ENCODE measurements around the gene DYNLRB1. TPM values are rescaled to one million over a fixed set of nuclear protein-coding genes. Genes with fewer than 3 reads are reported as not detected.
"Not testable (repeated sequence)": the region's sequence is repeated elsewhere in the genome, so short reads cannot be mapped to it uniquely, and the experiment has no call there.

DYNLRB1 gene
- total and polyA plus RNA-seq, 2 donors (not counting 1 experiment from before 2014, with no cell fraction given): 107 to 352 TPM

- H3K4me2 ChIP-seq (ENCODE audit: extremely low read depth, insufficient read depth, low read length); H3K79me2 ChIP-seq (ENCODE audit: control insufficient read depth, insufficient read depth, low read length); H2AFZ ChIP-seq (ENCODE audit: low read length); H4K20me1 ChIP-seq (ENCODE audit: control insufficient read depth, extremely low read depth, insufficient read depth, low read length); DNase-seq (ENCODE audit: low read depth in 2 of 2); H3K9ac ChIP-seq (ENCODE audit: insufficient read depth, low read length); H3K4me3 ChIP-seq (replicated peaks in 1 of 4; ENCODE audit: control extremely low read depth in 1 of 4, insufficient read depth in 1 of 4, low read depth in 3 of 4, low read length in 4 of 4); H3K27me3 ChIP-seq (ENCODE audit: control insufficient read depth, insufficient read depth, low read length); H3K4me1 ChIP-seq (ENCODE audit: control insufficient read depth, extremely low read depth, insufficient read depth, low read length); H3K9me3 ChIP-seq (ENCODE audit: control insufficient read depth, insufficient read depth, low read depth, low read length); H3K27ac ChIP-seq (ENCODE audit: insufficient read depth, low read length): not testable (repeated sequence)
- peaks cover 11% of the 10 kb centered on the region for H3K36me3 ChIP-seq (ENCODE audit: control insufficient read depth, insufficient read depth, low read length)
These were observed 32.5 kb upstream of the DYNLRB1 start for GRCh38 chr20:34483585-34484220.

- Histone ChIP-seq H3K4me2 (ENCODE audit: extremely low read depth, insufficient read depth, low read length) (no peak overlapping the region), H3K9me3 (ENCODE audit: control insufficient read depth, insufficient read depth, low read depth, low read length) (no peaks in the 10 kb centered on the region), H3K27me3 (ENCODE audit: control insufficient read depth, insufficient read depth, low read length) (no peaks in the 10 kb centered on the region), H3K4me3 (replicated peaks in 1 of 4; ENCODE audit: control extremely low read depth in 1 of 4, insufficient read depth in 1 of 4, low read depth in 3 of 4, low read length in 4 of 4) (no peak overlapping the region), H3K36me3 (ENCODE audit: control insufficient read depth, insufficient read depth, low read length) (peaks cover 11% of the 10 kb centered on the region), H3K27ac (ENCODE audit: insufficient read depth, low read length) (no peak overlapping the region), H4K20me1 (ENCODE audit: control insufficient read depth, extremely low read depth, insufficient read depth, low read length) (no peaks in the 10 kb centered on the region), H3K79me2 (ENCODE audit: control insufficient read depth, insufficient read depth, low read length) (no peaks in the 10 kb centered on the region), H3K4me1 (ENCODE audit: control insufficient read depth, extremely low read depth, insufficient read depth, low read length) (no peaks in the 10 kb centered on the region), H2AFZ (ENCODE audit: low read length) (no peak overlapping the region), H3K9ac (ENCODE audit: insufficient read depth, low read length) (no peak overlapping the region)
- TF ChIP-seq EZH2 (IDR thresholded peaks at IDR 0.05; ENCODE audit: low read length, missing control alignments) (no peak), CTCF (conservative IDR thresholded peaks at IDR 0.05 in 1 of 2, IDR thresholded peaks at IDR 0.05 in 1 of 2; ENCODE audit: low read depth in 1 of 2, low read length in 2 of 2) (no peak)
- no peak for DNase-seq (ENCODE audit: low read depth in 2 of 2)
These were observed 31.1 kb upstream of the DYNLRB1 start for GRCh38 chr20:34485068-34485634.

GRCh38 chr20:34491226-34491931 is 24.8 kb upstream of the DYNLRB1 start:
- H3K4me3 ChIP-seq (replicated peaks in 1 of 4; ENCODE audit: control extremely low read depth in 1 of 4, insufficient read depth in 1 of 4, low read depth in 3 of 4, low read length in 4 of 4): no peak overlapping the region
- H3K27me3 ChIP-seq (ENCODE audit: control insufficient read depth, insufficient read depth, low read length): no peaks in the 10 kb centered on the region
- H3K9me3 ChIP-seq (ENCODE audit: control insufficient read depth, insufficient read depth, low read depth, low read length): no peaks in the 10 kb centered on the region
- no peak overlapping the region for H3K4me2 ChIP-seq (ENCODE audit: extremely low read depth, insufficient read depth, low read length)
- H3K36me3 ChIP-seq (ENCODE audit: control insufficient read depth, insufficient read depth, low read length): peaks cover 9% of the 10 kb centered on the region
- H3K4me1 ChIP-seq (ENCODE audit: control insufficient read depth, extremely low read depth, insufficient read depth, low read length): no peaks in the 10 kb centered on the region
- no peaks in the 10 kb centered on the region for H4K20me1 ChIP-seq (ENCODE audit: control insufficient read depth, extremely low read depth, insufficient read depth, low read length)
- no peaks in the 10 kb centered on the region for H3K79me2 ChIP-seq (ENCODE audit: control insufficient read depth, insufficient read depth, low read length)
- TF ChIP-seq EZH2 (IDR thresholded peaks at IDR 0.05; ENCODE audit: low read length, missing control alignments) (no peak), CTCF (conservative IDR thresholded peaks at IDR 0.05 in 1 of 2, IDR thresholded peaks at IDR 0.05 in 1 of 2; ENCODE audit: low read depth in 1 of 2, low read length in 2 of 2) (no peak)
- no peak overlapping the region for H2AFZ ChIP-seq (ENCODE audit: low read length)
- H3K27ac ChIP-seq (ENCODE audit: insufficient read depth, low read length): no peak overlapping the region
- peak in 1 of 2 donors; percentile 44 for DNase-seq (ENCODE audit: low read depth in 2 of 2)
- H3K9ac ChIP-seq (ENCODE audit: insufficient read depth, low read length): no peak overlapping the region

All from fibroblast of lung (primary cell).